ENCODE results near the gene GRID1.

GRID1 gene

GRCh38 chr10:86187499-86188239 lies 178.9 kb downstream of the GRID1 start:
- H3K4me3 ChIP-seq (ENCODE audit: low read depth, low read length) = no peak overlapping the region
- TF ChIP-seq CTCF (IDR thresholded peaks at IDR 0.05; ENCODE audit: control insufficient read depth, extremely low read depth, insufficient read depth) = no peak
- no peak for DNase-seq (ENCODE audit: low read depth)

GRCh38 chr10:86186633-86187032 lies 180.0 kb downstream of the GRID1 start:
- no peak overlapping the region for H3K4me3 ChIP-seq (ENCODE audit: low read depth, low read length)
- DNase-seq (ENCODE audit: low read depth) = no peak
- TF ChIP-seq CTCF (IDR thresholded peaks at IDR 0.05; ENCODE audit: control insufficient read depth, extremely low read depth, insufficient read depth) = no peak

- DNase-seq (ENCODE audit: low read depth) = no peak
- no peak overlapping the region for H3K4me3 ChIP-seq (ENCODE audit: low read depth, low read length)
Measured at GRCh38 chr10:86182595-86182994, 184.0 kb downstream of the GRID1 start.

GRCh38 chr10:86182150-86182549 lies 184.4 kb downstream of the GRID1 start:
- no peak for TF ChIP-seq CTCF (IDR thresholded peaks at IDR 0.05; ENCODE audit: control insufficient read depth, extremely low read depth, insufficient read depth)
- H3K4me3 ChIP-seq (ENCODE audit: low read depth, low read length) = no peak overlapping the region
- DNase-seq (ENCODE audit: low read depth) = no peak

More at GRCh38 chr10:86182595-86182994, 184.0 kb downstream of the GRID1 start:
- TF ChIP-seq CTCF (IDR thresholded peaks at IDR 0.05; ENCODE audit: control insufficient read depth, extremely low read depth, insufficient read depth) = no peak

- DNase-seq (ENCODE audit: low read depth) = no peak
- TF ChIP-seq CTCF (IDR thresholded peaks at IDR 0.05; ENCODE audit: control insufficient read depth, extremely low read depth, insufficient read depth) = no peak
- no peak overlapping the region for H3K4me3 ChIP-seq (ENCODE audit: low read depth, low read length)
Measured at GRCh38 chr10:86180861-86181260, 185.7 kb downstream of the GRID1 start.

GRCh38 chr10:86179961-86180360 lies 186.6 kb downstream of the GRID1 start:
- no peak overlapping the region for H3K4me3 ChIP-seq (ENCODE audit: low read depth, low read length)
- no peak for TF ChIP-seq CTCF (IDR thresholded peaks at IDR 0.05; ENCODE audit: control insufficient read depth, extremely low read depth, insufficient read depth)
- DNase-seq (ENCODE audit: low read depth) = no peak

GRCh38 chr10:86179153-86179524 lies 187.5 kb downstream of the GRID1 start:
- TF ChIP-seq CTCF (IDR thresholded peaks at IDR 0.05; ENCODE audit: control insufficient read depth, extremely low read depth, insufficient read depth) = no peak
- DNase-seq (ENCODE audit: low read depth) = no peak

More at GRCh38 chr10:86179153-86179524, 187.5 kb downstream of the GRID1 start:
- no peak overlapping the region for H3K4me3 ChIP-seq (ENCODE audit: low read depth, low read length)
